ENCODE measurements around the gene HIF1AN.

DNA sequence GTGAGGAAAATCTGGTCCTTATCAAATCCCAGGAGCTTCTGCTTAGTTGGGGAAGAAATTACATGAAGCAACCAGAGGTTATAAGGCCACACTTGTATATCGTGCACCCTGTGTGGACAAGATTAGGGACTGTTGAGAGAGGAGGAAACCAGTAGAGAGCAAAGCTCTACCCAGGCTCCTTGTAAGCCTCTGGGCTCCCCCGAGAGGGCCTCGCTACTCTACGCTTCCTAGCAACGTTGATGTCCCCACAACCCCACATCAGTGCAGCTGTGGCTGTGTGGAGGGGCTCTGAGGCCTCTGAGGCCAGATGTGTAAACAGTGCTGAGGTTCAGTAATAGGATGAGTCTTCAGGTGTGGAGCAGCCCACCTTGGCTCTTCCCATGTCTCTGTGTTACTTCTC is 16.0 kb downstream of the HIF1AN start:
- TF ChIP-seq EZH2phosphoT487 (IDR thresholded peaks at IDR 0.05; ENCODE audit: low read depth, severe bottlenecking, unreplicated experiment): no peak
- TF ChIP-seq, protein P1, sequence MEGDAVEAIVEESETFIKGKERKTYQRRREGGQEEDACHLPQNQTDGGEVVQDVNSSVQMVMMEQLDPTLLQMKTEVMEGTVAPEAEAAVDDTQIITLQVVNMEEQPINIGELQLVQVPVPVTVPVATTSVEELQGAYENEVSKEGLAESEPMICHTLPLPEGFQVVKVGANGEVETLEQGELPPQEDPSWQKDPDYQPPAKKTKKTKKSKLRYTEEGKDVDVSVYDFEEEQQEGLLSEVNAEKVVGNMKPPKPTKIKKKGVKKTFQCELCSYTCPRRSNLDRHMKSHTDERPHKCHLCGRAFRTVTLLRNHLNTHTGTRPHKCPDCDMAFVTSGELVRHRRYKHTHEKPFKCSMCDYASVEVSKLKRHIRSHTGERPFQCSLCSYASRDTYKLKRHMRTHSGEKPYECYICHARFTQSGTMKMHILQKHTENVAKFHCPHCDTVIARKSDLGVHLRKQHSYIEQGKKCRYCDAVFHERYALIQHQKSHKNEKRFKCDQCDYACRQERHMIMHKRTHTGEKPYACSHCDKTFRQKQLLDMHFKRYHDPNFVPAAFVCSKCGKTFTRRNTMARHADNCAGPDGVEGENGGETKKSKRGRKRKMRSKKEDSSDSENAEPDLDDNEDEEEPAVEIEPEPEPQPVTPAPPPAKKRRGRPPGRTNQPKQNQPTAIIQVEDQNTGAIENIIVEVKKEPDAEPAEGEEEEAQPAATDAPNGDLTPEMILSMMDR (IDR thresholded peaks at IDR 0.05; ENCODE audit: poor library complexity): no peak

Measured in hepatocyte (in vitro differentiated cells).